Caco-2 (cell line): ENCODE measurements around the gene CNTN2. TPM values are rescaled to one million over a fixed set of nuclear protein-coding genes. Genes with fewer than 3 reads are reported as not detected.

Experiments
- BruUV-seq: library from RNA; stranded (reverse); fragments of 400-500 nt; replicated peaks from 2 replicates; lab custom pipeline; 2021; lab: Mats Ljungman, UMichigan
- CTCF ChIA-PET: fragments of 300-600 bp; sonication (Branson Sonifier 250); formaldehyde crosslinking; loops from one replicate; lab custom pipeline; 2022; ENCODE audit warnings: antibody characterized with exemption; lab: Charles Lee
- POLR2A ChIA-PET: fragments of 300-600 bp; sonication (Branson Sonifier 250); formaldehyde crosslinking; loops from one replicate; lab custom pipeline; 2022; ENCODE audit warnings: antibody characterized with exemption; lab: Charles Lee
- DNase-seq, 2 experiments: peaks; one replicate each; pipeline versions ENCODE4 v3.0.0 to v3.0.0-alpha.2; 2020 to 2022
- H3K27me3 ChIP-seq: replicated peaks from 2 replicates; pipeline ENCODE4 v1.6.0; 2011; ENCODE audit warnings: low read length; ENCODE audit not compliant: control insufficient read depth, insufficient read depth
- H3K36me3 ChIP-seq: 2 replicates; pipeline ENCODE4 v1.5.1; 2011; ENCODE audit warnings: low read length; ENCODE audit not compliant: control insufficient read depth, insufficient read depth
- H3K4me1 ChIP-seq: fragments of 250-450 bp; sonication (Bioruptor Pico); 2 replicates; pipeline ENCODE4 v1.5.1; 2020; ENCODE audit warnings: mild to moderate bottlenecking
- H3K4me3 ChIP-seq: 2 replicates; pipeline ENCODE4 v1.5.1; 2011; ENCODE audit warnings: low read depth, mild to moderate bottlenecking, control low read depth, low read length
- H3K9me3 ChIP-seq: fragments of 250-450 bp; sonication (Bioruptor Pico); 2 replicates; pipeline ENCODE4 v1.5.1; 2020; ENCODE audit warnings: mild to moderate bottlenecking, moderate library complexity
- H3K27ac Mint-ChIP-seq: one replicate; pipeline ENCODE4 v1.8.0; 2022; ENCODE audit warnings: mixed read lengths; ENCODE audit not compliant: unreplicated experiment
- H3K27me3 Mint-ChIP-seq: one replicate; pipeline ENCODE4 v1.8.0; 2022; ENCODE audit warnings: mixed read lengths; ENCODE audit not compliant: insufficient read depth, unreplicated experiment
- H3K36me3 Mint-ChIP-seq: one replicate; pipeline ENCODE4 v1.8.0; 2022; ENCODE audit warnings: mild to moderate bottlenecking, mixed read lengths; ENCODE audit not compliant: insufficient read depth, unreplicated experiment
- H3K4me1 Mint-ChIP-seq: one replicate; pipeline ENCODE4 v1.8.0; 2022; ENCODE audit warnings: low read depth, mixed read lengths; ENCODE audit not compliant: unreplicated experiment
- H3K4me3 Mint-ChIP-seq: one replicate; pipeline ENCODE4 v1.8.0; 2022; ENCODE audit warnings: mild to moderate bottlenecking, moderate library complexity, mixed read lengths; ENCODE audit not compliant: unreplicated experiment
- H3K9me3 Mint-ChIP-seq: one replicate; pipeline ENCODE4 v1.8.0; 2022; ENCODE audit warnings: mixed read lengths; ENCODE audit not compliant: unreplicated experiment
- CTCF ChIP-seq, 2 experiments: fragments of 200-600 bp in 1 of 2; IDR thresholded peaks; 1 replicate in 1 of 2; 2 replicates in 1 of 2; pipeline versions ENCODE4 v1.5.1 to v1.8.0; 2011 to 2022; ENCODE audit warnings: antibody characterized with exemption in 1 of 2, control low read depth in 1 of 2, inconsistent platforms in 1 of 2, low read depth in 1 of 2, low read length in 1 of 2, mild to moderate bottlenecking in 1 of 2, moderate library complexity in 1 of 2; ENCODE audit not compliant: insufficient read depth in 1 of 2, severe bottlenecking in 1 of 2, unreplicated experiment in 1 of 2
- intact Hi-C: fragments of 100-400 bp; cut with micrococcal nuclease; formaldehyde crosslinking; loops from one replicate; pipeline ENCODE4 v1.10.0; 2022; ENCODE audit not compliant: unreplicated experiment
- total RNA-seq: library from RNA; stranded (reverse); gene quantifications from 2 replicates; pipeline ENCODE4 v1.2.3, GENCODE V29; 2022

The CNTN2 gene
- total RNA-seq, 1 experiment from 2014 or later = not detected

- no TSS peak for BruUV-seq
- POLR2A ChIA-PET = no interaction called here
Observed at GRCh38 chr1:205077158-205077933, 34.3 kb downstream of the CNTN2 start.

GRCh38 chr1:205077934-205078311 is 34.9 kb downstream of the CNTN2 start:
- H3K36me3 Mint-ChIP-seq = no peaks in the 10 kb centered on the region

More at GRCh38 chr1:205077158-205077933, 34.3 kb downstream of the CNTN2 start:
- Histone ChIP-seq H3K9me3 (no peaks in the 10 kb centered on the region), H3K4me3 (no peak overlapping the region), H3K36me3 (no peaks in the 10 kb centered on the region), H3K4me1 (peaks cover 7% of the 10 kb centered on the region; the same call in 1 of the 2 replicates), H3K27me3 (no peaks in the 10 kb centered on the region)
- Mint-ChIP-seq H3K36me3 (no peaks in the 10 kb centered on the region), H3K4me1 (no peaks in the 10 kb centered on the region), H3K4me3 (no peak overlapping the region), H3K27ac (no peak overlapping the region), H3K9me3 (no peaks in the 10 kb centered on the region), H3K27me3 (no peaks in the 10 kb centered on the region)
- DNase-seq = no peak
- intact Hi-C loops = no loop called here
- TF ChIP-seq CTCF (IDR thresholded peaks at IDR 0.05; ENCODE audit: insufficient read depth in 1 of 2, low read depth in 1 of 2, low read length in 1 of 2, severe bottlenecking in 1 of 2, unreplicated experiment in 1 of 2) = no peak
- CTCF ChIA-PET = interaction anchor here (1.0 to 2.0 kb wide), 2 partner anchors 16 to 270 kb away, joined by 4 to 8 read pairs; no protein-coding TSS in a partner anchor

GRCh38 chr1:205082431-205082830 is 39.4 kb downstream of the CNTN2 start:
- no TSS peak for BruUV-seq
- CTCF ChIA-PET = interaction anchor here (1.7 kb wide), 1 partner anchor 21 kb away, joined by 6 read pairs; no protein-coding TSS in a partner anchor
- H3K36me3 ChIP-seq = no peaks in the 10 kb centered on the region; the same call in 1 of the 2 replicates
- H3K4me1 Mint-ChIP-seq = no peaks in the 10 kb centered on the region
- H3K4me3 Mint-ChIP-seq = no peak overlapping the region
- H3K36me3 Mint-ChIP-seq = peaks cover 29% of the 10 kb centered on the region
- no peaks in the 10 kb centered on the region for H3K27me3 ChIP-seq
- H3K9me3 Mint-ChIP-seq = no peaks in the 10 kb centered on the region
- no peaks in the 10 kb centered on the region for H3K9me3 ChIP-seq
- no peak overlapping the region for H3K27ac Mint-ChIP-seq
- POLR2A ChIA-PET = no interaction called here
- no peaks in the 10 kb centered on the region for H3K27me3 Mint-ChIP-seq
- no peaks in the 10 kb centered on the region for H3K4me1 ChIP-seq
- TF ChIP-seq CTCF (IDR thresholded peaks at IDR 0.05; ENCODE audit: insufficient read depth in 1 of 2, low read depth in 1 of 2, low read length in 1 of 2, severe bottlenecking in 1 of 2, unreplicated experiment in 1 of 2) = no peak
- H3K4me3 ChIP-seq = no peak overlapping the region
- intact Hi-C loops = no loop called here
- no peak for DNase-seq

More at GRCh38 chr1:205077934-205078311, 34.9 kb downstream of the CNTN2 start:
- Mint-ChIP-seq H3K9me3 (no peaks in the 10 kb centered on the region), H3K4me3 (no peak overlapping the region), H3K27ac (no peak overlapping the region), H3K4me1 (no peaks in the 10 kb centered on the region), H3K27me3 (no peaks in the 10 kb centered on the region)
- Histone ChIP-seq H3K4me1 (peaks cover 7% of the 10 kb centered on the region; the same call in 1 of the 2 replicates), H3K9me3 (no peaks in the 10 kb centered on the region), H3K4me3 (no peak overlapping the region), H3K27me3 (no peaks in the 10 kb centered on the region), H3K36me3 (no peaks in the 10 kb centered on the region)
- TF ChIP-seq CTCF (IDR thresholded peaks at IDR 0.05; ENCODE audit: insufficient read depth in 1 of 2, low read depth in 1 of 2, low read length in 1 of 2, severe bottlenecking in 1 of 2, unreplicated experiment in 1 of 2) = no peak
- ChIA-PET CTCF (interaction anchor here (2.0 kb wide), 1 partner anchor 16 kb away, joined by 8 read pairs; no protein-coding TSS in a partner anchor), POLR2A (no interaction called here)
- no TSS peak for BruUV-seq
- DNase-seq = no peak
- intact Hi-C loops = no loop called here
